HPDE6-E6E7 (cell line): ENCODE results near the gene FAM227B.
"Not testable (repeated sequence)": the region's sequence is repeated elsewhere in the genome, so short reads cannot be mapped to it uniquely, and the experiment has no call there.

Source experiments
- DNase-seq: peaks from one replicate; pipeline ENCODE4 v3.0.0; 2011; ENCODE audit warnings: missing footprints; ENCODE audit errors: extremely low spot score

FAM227B gene

GRCh38 chr15:49612240-49612639 lies 8.4 kb downstream of the FAM227B start:
- DNase-seq, result not testable (repeated sequence)

- no peak for DNase-seq
Measured at GRCh38 chr15:49610157-49610918, 10.3 kb downstream of the FAM227B start.

- DNase-seq, result no peak
Measured at GRCh38 chr15:49606594-49606993, 14.0 kb downstream of the FAM227B start.

- no peak for DNase-seq
Measured at GRCh38 chr15:49605588-49605987, 15.0 kb downstream of the FAM227B start.

GRCh38 chr15:49604625-49605409 lies 15.8 kb downstream of the FAM227B start:
- no peak for DNase-seq

- not testable (repeated sequence) for DNase-seq
Measured at GRCh38 chr15:49592829-49593316, 27.7 kb downstream of the FAM227B start.

GRCh38 chr15:49589030-49589429 lies 31.6 kb downstream of the FAM227B start:
- DNase-seq, result no peak

- no peak for DNase-seq
Measured at GRCh38 chr15:49573421-49573820, 47.2 kb downstream of the FAM227B start.

- no peak for DNase-seq
Measured at GRCh38 chr15:49570672-49571071, 49.9 kb downstream of the FAM227B start.

GRCh38 chr15:49570174-49570573 lies 50.4 kb downstream of the FAM227B start:
- DNase-seq, result no peak

- DNase-seq, result no peak
Measured at GRCh38 chr15:49560045-49560444, 60.6 kb downstream of the FAM227B start.

- DNase-seq, result no peak
Measured at GRCh38 chr15:49558929-49559328, 61.7 kb downstream of the FAM227B start.

- DNase-seq, result no peak
Measured at GRCh38 chr15:49556437-49556836, 64.2 kb downstream of the FAM227B start.

- not testable (repeated sequence) for DNase-seq
Measured at GRCh38 chr15:49550342-49550741, 70.3 kb downstream of the FAM227B start.

GRCh38 chr15:49538520-49538919 lies 82.1 kb downstream of the FAM227B start:
- no peak for DNase-seq

GRCh38 chr15:49530092-49530491 lies 90.5 kb downstream of the FAM227B start:
- no peak for DNase-seq

GRCh38 chr15:49528289-49528688 lies 92.3 kb downstream of the FAM227B start:
- DNase-seq, result no peak

GRCh38 chr15:49521802-49522201 lies 98.8 kb downstream of the FAM227B start:
- DNase-seq, result no peak

- DNase-seq, result not testable (repeated sequence)
Measured at GRCh38 chr15:49512739-49513138, 107.9 kb downstream of the FAM227B start.

- DNase-seq, result no peak
Measured at GRCh38 chr15:49507261-49507660, 113.4 kb downstream of the FAM227B start.

GRCh38 chr15:49506341-49506740 lies 114.3 kb downstream of the FAM227B start:
- no peak for DNase-seq

GRCh38 chr15:49501586-49501985 lies 119.0 kb downstream of the FAM227B start:
- no peak for DNase-seq
